DND-41 (cell line): Measurements from ENCODE around the gene MICU2.

Source experiments
- EZH2 ChIP-seq: IDR thresholded peaks from 3 replicates; pipeline ENCODE4 v1.6.1; 2012; ENCODE audit warnings: borderline replicate concordance, low read depth, mild to moderate bottlenecking, moderate library complexity, low read length, inconsistent platforms; ENCODE audit not compliant: severe bottlenecking
- TF ChIP-seq, protein P1 (sequence below): IDR thresholded peaks from 2 replicates; pipeline ENCODE4 v1.5.1; 2012; ENCODE audit warnings: borderline replicate concordance, low read length, moderate library complexity, mild to moderate bottlenecking; ENCODE audit not compliant: poor library complexity, severe bottlenecking; ENCODE audit errors: extremely low read depth

DNA sequence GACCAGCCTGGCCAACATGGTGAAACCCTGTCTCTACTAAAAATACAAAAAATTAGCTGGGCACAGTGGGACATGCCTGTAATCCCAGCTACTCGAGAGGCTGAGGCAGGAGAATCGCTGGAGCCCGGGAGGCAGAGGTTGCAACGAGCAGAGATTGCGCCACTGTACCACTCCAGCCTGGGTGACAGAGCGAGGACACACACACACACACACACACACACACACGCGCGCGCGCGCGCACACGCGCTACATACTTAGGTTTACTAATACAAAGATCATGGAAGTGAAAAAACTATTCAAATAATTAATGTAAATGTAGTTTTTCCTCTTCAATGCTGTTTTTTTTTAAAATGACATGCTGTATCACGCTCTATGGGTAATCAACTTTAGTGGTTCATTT is 86.4 kb downstream of the MICU2 start:
- TF ChIP-seq, protein P1, sequence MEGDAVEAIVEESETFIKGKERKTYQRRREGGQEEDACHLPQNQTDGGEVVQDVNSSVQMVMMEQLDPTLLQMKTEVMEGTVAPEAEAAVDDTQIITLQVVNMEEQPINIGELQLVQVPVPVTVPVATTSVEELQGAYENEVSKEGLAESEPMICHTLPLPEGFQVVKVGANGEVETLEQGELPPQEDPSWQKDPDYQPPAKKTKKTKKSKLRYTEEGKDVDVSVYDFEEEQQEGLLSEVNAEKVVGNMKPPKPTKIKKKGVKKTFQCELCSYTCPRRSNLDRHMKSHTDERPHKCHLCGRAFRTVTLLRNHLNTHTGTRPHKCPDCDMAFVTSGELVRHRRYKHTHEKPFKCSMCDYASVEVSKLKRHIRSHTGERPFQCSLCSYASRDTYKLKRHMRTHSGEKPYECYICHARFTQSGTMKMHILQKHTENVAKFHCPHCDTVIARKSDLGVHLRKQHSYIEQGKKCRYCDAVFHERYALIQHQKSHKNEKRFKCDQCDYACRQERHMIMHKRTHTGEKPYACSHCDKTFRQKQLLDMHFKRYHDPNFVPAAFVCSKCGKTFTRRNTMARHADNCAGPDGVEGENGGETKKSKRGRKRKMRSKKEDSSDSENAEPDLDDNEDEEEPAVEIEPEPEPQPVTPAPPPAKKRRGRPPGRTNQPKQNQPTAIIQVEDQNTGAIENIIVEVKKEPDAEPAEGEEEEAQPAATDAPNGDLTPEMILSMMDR, result no peak
- no peak for TF ChIP-seq EZH2
